ENCODE measurements around the gene PDE3B. TPM values are rescaled to one million over a fixed set of nuclear protein-coding genes. Genes with fewer than 3 reads are reported as not detected.
"Not testable (repeated sequence)": the region's sequence is repeated elsewhere in the genome, so short reads cannot be mapped to it uniquely, and the experiment has no call there.

The PDE3B gene
- total RNA-seq, 3 donors from 2014 or later: 13.0 to 17.8 (median 17.0) TPM

DNA sequence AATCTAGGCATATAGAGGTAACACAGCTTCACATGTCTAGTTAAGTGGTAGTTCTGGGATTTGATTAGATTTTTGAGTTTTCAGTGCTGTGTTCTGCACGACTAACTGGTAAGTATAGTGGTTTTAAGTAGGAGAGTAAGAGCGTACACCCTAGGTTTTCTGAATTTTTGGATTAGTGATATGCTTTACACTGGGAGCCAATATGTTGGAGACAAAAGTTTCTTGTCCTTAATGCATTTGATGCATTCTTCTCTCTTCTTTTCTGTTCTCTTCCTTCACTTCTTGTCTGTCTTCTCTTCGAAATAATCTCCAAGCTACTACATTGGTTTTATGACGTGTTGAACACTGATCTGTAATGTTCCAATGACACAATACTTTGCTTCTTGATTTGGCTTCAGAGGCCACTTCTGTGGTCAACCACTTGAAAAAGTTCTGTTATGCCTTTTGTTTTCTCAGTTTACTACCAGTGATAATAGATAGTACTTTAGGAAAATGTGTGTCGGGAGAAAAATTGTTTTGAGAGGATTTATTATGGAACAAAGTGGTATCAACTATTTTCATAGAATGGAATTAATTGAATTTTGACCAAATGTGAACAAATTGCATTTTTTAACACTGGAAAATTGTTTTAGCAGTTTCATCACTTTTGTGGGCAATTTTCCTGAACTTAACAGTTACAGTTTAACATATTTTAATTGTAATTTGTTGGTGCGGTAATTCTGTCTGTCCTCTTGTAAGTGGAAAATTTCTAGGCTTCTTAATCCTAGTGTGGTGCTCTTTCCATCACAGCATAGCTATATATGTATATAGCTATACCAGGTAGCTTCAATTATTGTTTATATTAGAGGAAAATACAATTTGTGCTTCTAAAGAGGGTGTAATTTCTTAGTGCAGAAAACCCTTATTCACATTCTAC is 2.6 kb downstream of the PDE3B start:
- Mint-ChIP-seq H3K36me3 (ENCODE audit: insufficient read depth) (peaks cover 18% of the 10 kb centered on the region), H3K4me3 (peak overlapping the region; percentile 82), H3K27me3 (ENCODE audit: low read depth) (no peaks in the 10 kb centered on the region), H3K9me3 (no peaks in the 10 kb centered on the region), H3K4me1 (ENCODE audit: low read depth) (peaks cover 61% of the 10 kb centered on the region)
- DNase-seq (no peak), ATAC-seq (no peak)

DNA sequence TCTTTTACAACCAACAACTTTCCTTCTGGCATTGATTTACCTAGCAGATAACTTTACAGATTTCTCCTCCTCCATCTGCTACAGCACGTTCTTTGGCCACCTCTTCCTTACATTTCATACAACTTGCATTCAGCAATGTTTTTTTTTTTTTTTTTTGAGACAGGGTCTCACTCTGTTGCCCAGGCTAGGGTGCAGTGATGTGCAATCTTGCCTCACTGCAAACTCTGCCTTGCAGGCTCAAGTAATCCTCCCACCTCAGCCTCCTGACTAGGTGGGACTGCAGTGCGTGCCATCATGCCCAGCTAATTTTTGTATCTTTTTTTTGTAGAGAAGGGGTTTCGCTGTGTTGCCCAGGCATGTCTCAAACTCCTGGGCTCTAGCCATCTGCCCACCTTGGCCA is 6.5 kb downstream of the PDE3B start:
- Mint-ChIP-seq H3K27me3 (ENCODE audit: low read depth) (no peaks in the 10 kb centered on the region), H3K36me3 (ENCODE audit: insufficient read depth) (peaks cover 34% of the 10 kb centered on the region), H3K9me3 (no peaks in the 10 kb centered on the region), H3K4me1 (ENCODE audit: low read depth) (peaks cover 74% of the 10 kb centered on the region), H3K4me3 (no peak overlapping the region)
- no peak for DNase-seq
- ATAC-seq: no peak

- no peaks in the 10 kb centered on the region for H3K27me3 Mint-ChIP-seq (ENCODE audit: low read depth)
- no peak for DNase-seq
- peaks cover 50% of the 10 kb centered on the region for H3K36me3 Mint-ChIP-seq (ENCODE audit: insufficient read depth)
- ATAC-seq: no peak
- peaks cover 73% of the 10 kb centered on the region for H3K4me1 Mint-ChIP-seq (ENCODE audit: low read depth)
- H3K4me3 Mint-ChIP-seq: no peak overlapping the region
- no peaks in the 10 kb centered on the region for H3K9me3 Mint-ChIP-seq
Observed at GRCh38 chr11:14653090-14653489, 9.5 kb downstream of the PDE3B start.

GRCh38 chr11:14655435-14655834 is 11.8 kb downstream of the PDE3B start:
- peak in 1 of 2 donors; percentile 19 for ATAC-seq
- Mint-ChIP-seq H3K4me3 (no peak overlapping the region), H3K27me3 (ENCODE audit: low read depth) (no peaks in the 10 kb centered on the region), H3K36me3 (ENCODE audit: insufficient read depth) (peaks cover 55% of the 10 kb centered on the region), H3K9me3 (no peaks in the 10 kb centered on the region), H3K4me1 (ENCODE audit: low read depth) (peaks cover 58% of the 10 kb centered on the region)
- no peak for DNase-seq

DNA sequence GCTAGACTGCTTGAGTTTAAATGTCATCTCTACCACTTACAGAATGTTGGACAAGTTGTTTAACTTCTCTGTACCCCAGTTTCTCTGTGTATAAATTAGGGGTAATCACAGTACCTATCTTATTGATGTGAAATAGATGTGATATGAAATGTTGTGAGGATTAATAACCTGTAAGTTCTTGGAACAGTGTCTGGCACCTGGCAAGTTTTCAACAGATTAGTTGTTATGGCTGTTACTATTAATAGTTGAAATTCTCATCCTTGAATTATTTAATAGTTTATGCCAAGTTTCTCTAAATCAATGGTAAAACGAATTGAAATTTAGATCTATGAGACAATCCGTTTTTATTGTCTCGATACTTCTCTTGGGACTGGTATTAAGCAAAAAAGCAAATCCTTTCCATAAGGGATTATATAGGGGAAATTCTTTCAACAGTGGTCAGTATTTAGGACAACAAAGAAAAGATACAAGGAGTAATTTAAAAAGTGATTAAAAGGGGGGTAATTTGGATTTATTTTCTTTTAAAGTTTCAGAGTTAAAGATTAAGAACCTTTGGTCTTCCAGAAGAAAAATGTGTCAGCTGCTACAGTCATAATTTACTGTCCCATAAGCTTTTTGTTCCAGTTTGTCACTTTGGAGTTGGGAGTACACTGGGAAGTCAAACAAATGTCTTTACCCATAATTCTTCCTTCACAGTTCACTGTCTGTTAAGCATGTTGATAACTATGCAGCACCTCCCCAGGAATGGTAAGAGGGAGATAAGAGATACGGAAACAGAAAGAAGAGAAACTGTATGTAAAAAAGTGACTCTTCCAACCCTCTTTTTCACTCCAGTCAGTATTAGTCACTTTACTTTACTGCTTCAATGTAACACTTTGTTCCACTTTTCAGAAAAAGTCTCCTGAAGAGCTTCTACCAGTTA is 13.2 kb downstream of the PDE3B start:
- peaks cover 57% of the 10 kb centered on the region for H3K36me3 Mint-ChIP-seq (ENCODE audit: insufficient read depth)
- H3K27me3 Mint-ChIP-seq (ENCODE audit: low read depth): no peaks in the 10 kb centered on the region
- peak; percentile 87 to 93 for ATAC-seq
- H3K4me3 Mint-ChIP-seq: no peak overlapping the region
- H3K9me3 Mint-ChIP-seq: no peaks in the 10 kb centered on the region
- DNase-seq: no peak
- H3K4me1 Mint-ChIP-seq (ENCODE audit: low read depth): peaks cover 52% of the 10 kb centered on the region

- peaks cover 60% of the 10 kb centered on the region for H3K36me3 Mint-ChIP-seq (ENCODE audit: insufficient read depth)
- no peak overlapping the region for H3K4me3 Mint-ChIP-seq
- DNase-seq: no peak
- H3K9me3 Mint-ChIP-seq: no peaks in the 10 kb centered on the region
- H3K4me1 Mint-ChIP-seq (ENCODE audit: low read depth): peaks cover 43% of the 10 kb centered on the region
- no peaks in the 10 kb centered on the region for H3K27me3 Mint-ChIP-seq (ENCODE audit: low read depth)
- no peak for ATAC-seq
Observed at GRCh38 chr11:14657841-14658240, 14.2 kb downstream of the PDE3B start.

DNA sequence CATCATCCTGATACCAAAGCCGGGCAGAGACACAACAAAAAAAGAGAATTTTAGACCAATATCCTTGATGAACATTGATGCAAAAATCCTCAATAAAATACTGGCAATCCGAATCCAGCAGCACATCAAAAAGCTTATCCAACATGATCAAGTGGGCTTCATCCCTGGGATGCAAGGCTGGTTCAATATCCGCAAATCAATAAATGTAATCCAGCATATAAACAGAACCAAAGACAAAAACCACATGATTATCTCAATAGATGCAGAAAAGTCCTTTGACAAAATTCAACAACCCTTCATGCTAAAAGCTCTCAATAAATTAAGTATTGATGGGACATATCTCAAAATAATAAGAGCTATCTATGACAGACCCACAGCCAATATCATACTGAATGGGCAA is 21.3 kb downstream of the PDE3B start:
- not testable (repeated sequence) for H3K4me3 Mint-ChIP-seq; H3K9me3 Mint-ChIP-seq; ATAC-seq; H3K27me3 Mint-ChIP-seq (ENCODE audit: low read depth); DNase-seq
- Mint-ChIP-seq H3K36me3 (ENCODE audit: insufficient read depth) (peaks cover 22% of the 10 kb centered on the region), H3K4me1 (ENCODE audit: low read depth) (peaks cover 11% of the 10 kb centered on the region)

- not testable (repeated sequence) for DNase-seq; H3K9me3 Mint-ChIP-seq; H3K4me3 Mint-ChIP-seq; ATAC-seq; H3K27me3 Mint-ChIP-seq (ENCODE audit: low read depth)
- peaks cover 22% of the 10 kb centered on the region for H3K4me1 Mint-ChIP-seq (ENCODE audit: low read depth)
- peaks cover 13% of the 10 kb centered on the region for H3K36me3 Mint-ChIP-seq (ENCODE audit: insufficient read depth)
Observed at GRCh38 chr11:14667329-14667728, 23.7 kb downstream of the PDE3B start.

DNA sequence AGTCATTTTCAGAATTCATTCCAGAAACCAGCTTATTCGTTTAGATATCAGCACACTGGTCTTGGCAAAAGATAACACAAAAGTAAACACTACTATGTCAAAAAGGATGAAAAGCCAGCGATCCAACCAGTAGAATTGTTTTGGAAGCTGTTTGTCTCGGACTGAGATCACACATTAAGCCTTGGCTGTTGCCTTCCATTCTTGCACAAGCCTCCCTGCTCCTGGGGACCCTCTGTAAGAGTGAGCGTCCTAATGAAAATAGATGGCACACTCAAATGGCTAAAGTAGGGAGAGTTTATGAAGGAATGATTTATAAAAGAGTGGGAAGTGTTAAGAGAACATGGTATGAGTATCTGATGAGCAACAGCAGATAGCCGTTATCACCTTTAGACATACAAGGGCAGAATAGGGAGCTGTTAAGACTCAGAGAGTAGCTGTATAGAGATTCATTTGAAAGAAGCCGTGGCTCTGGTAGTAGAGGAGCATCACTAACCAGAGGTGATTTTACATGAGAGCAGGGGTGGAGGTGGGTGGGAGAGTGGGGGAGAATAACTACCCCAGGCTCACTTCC is 25.2 kb downstream of the PDE3B start:
- no peak for DNase-seq
- Mint-ChIP-seq H3K4me1 (ENCODE audit: low read depth) (peaks cover 30% of the 10 kb centered on the region), H3K36me3 (ENCODE audit: insufficient read depth) (peaks cover 10% of the 10 kb centered on the region), H3K9me3 (no peaks in the 10 kb centered on the region), H3K4me3 (no peak overlapping the region), H3K27me3 (ENCODE audit: low read depth) (no peaks in the 10 kb centered on the region)
- peak in 1 of 2 donors; percentile 51 for ATAC-seq

- no peak overlapping the region for H3K4me3 Mint-ChIP-seq
Observed at GRCh38 chr11:14669499-14669898, 25.9 kb downstream of the PDE3B start.

GRCh38 chr11:14669958-14670357 is 26.4 kb downstream of the PDE3B start:
- DNase-seq (no peak), ATAC-seq (no peak)
- Mint-ChIP-seq H3K9me3 (peaks cover 7% of the 10 kb centered on the region), H3K4me3 (no peak overlapping the region), H3K4me1 (ENCODE audit: low read depth) (peaks cover 37% of the 10 kb centered on the region), H3K27me3 (ENCODE audit: low read depth) (no peaks in the 10 kb centered on the region), H3K36me3 (ENCODE audit: insufficient read depth) (peaks cover 15% of the 10 kb centered on the region)

More at GRCh38 chr11:14669499-14669898, 25.9 kb downstream of the PDE3B start:
- Mint-ChIP-seq H3K4me1 (ENCODE audit: low read depth) (peaks cover 36% of the 10 kb centered on the region), H3K27me3 (ENCODE audit: low read depth) (no peaks in the 10 kb centered on the region), H3K9me3 (peaks cover 6% of the 10 kb centered on the region), H3K36me3 (ENCODE audit: insufficient read depth) (peaks cover 14% of the 10 kb centered on the region)
- ATAC-seq (no peak), DNase-seq (no peak)

DNA sequence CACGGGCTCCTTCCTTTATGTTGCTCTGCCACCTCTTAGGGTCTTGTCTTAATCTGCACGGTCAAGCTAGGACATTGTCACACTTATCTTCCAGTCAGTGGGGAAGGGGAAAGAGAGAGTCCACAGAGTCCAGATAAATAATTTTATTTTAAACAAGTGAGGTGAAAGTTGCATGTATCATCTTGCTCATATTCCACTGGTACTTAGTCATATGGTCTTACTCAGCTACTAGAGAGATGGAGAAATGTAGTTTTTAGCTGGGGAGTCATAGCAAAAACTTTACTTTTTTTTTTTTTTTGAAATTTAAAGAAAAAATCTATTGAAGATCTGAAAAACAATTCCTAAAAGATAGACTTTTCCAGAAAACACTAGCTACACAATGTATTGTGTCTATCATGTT is 29.0 kb downstream of the PDE3B start:
- no peak overlapping the region for H3K4me3 Mint-ChIP-seq
- DNase-seq (no peak), ATAC-seq (peak; percentile 65 to 72)
- peaks cover 22% of the 10 kb centered on the region for H3K36me3 Mint-ChIP-seq (ENCODE audit: insufficient read depth)
- H3K27me3 Mint-ChIP-seq (ENCODE audit: low read depth): no peaks in the 10 kb centered on the region
- peaks cover 42% of the 10 kb centered on the region for H3K4me1 Mint-ChIP-seq (ENCODE audit: low read depth)
- peaks cover 8% of the 10 kb centered on the region for H3K9me3 Mint-ChIP-seq

DNA sequence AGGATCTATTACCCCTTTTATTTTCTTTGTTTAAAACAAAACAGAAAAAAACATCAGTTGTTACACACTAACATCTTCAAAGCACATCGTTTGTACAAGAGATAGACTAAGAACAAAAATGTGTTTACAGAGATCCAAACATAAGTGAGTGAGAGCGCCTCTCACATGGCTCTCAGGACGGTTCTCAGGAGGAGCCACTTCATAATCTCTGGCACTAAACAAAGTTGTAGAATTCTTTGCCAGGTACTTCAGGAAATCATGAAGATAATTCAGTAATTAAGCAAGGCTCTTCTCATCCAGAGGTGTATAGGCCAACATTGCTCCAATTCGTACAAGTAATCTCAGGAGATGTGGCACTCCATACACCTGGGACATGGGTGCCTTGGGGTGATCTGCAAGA is 29.8 kb downstream of the PDE3B start:
- Mint-ChIP-seq H3K27me3 (ENCODE audit: low read depth) (no peaks in the 10 kb centered on the region), H3K4me3 (no peak overlapping the region), H3K9me3 (peaks cover 9% of the 10 kb centered on the region), H3K4me1 (ENCODE audit: low read depth) (peaks cover 46% of the 10 kb centered on the region), H3K36me3 (ENCODE audit: insufficient read depth) (peaks cover 28% of the 10 kb centered on the region)
- no peak for DNase-seq
- ATAC-seq: no peak

GRCh38 chr11:14673824-14674405 is 30.3 kb downstream of the PDE3B start:
- no peak for DNase-seq

More at GRCh38 chr11:14673824-14674405, 30.3 kb downstream of the PDE3B start:
- Mint-ChIP-seq H3K4me3 (no peak overlapping the region), H3K9me3 (peaks cover 9% of the 10 kb centered on the region), H3K36me3 (ENCODE audit: insufficient read depth) (peaks cover 29% of the 10 kb centered on the region), H3K4me1 (ENCODE audit: low read depth) (peaks cover 42% of the 10 kb centered on the region), H3K27me3 (ENCODE audit: low read depth) (no peaks in the 10 kb centered on the region)
- ATAC-seq: no peak
